Tibial artery (tissue), 4 donors: ENCODE data around the gene CD47.

Source experiments
- DNase-seq, 2 donors: peaks; one replicate each; pipeline ENCODE4 v3.0.0-alpha.2; 2019
- H3K27ac ChIP-seq, 2 donors: fragments of 200-600 bp; sonication (generic) in 1 of 2; 1 replicate in 1 of 2; 2 replicates in 1 of 2; pipeline ENCODE4 v1.5.1; 2018 to 2019; ENCODE audit warnings: mild to moderate bottlenecking in 1 of 2
- H3K27me3 ChIP-seq, 2 donors: fragments of 200-600 bp; sonication (generic) in 1 of 2; one replicate each; pipeline versions ENCODE4 v1.5.1 to v1.6.0; 2016 to 2019
- H3K36me3 ChIP-seq, 3 donors: fragments of 200-600 bp; sonication (generic) in 2 of 3; one replicate each; pipeline ENCODE4 v1.5.1; 2016 to 2019; ENCODE audit warnings: mild to moderate bottlenecking in 2 of 3
- H3K4me1 ChIP-seq, 4 donors: fragments of 200-600 bp; sonication (generic) in 2 of 4; 1 replicate in 3 of 4; 2 replicates in 1 of 4; pipeline ENCODE4 v1.5.1; 2016 to 2019
- H3K4me3 ChIP-seq, 2 donors: fragments of 200-600 bp; sonication (generic) in 1 of 2; 1 replicate in 1 of 2; 2 replicates in 1 of 2; pipeline ENCODE4 v1.5.1; 2018 to 2019; ENCODE audit warnings: mild to moderate bottlenecking in 2 of 2
- H3K9me3 ChIP-seq, 3 donors: fragments of 200-600 bp; sonication (generic) in 1 of 3; one replicate each; pipeline ENCODE4 v1.5.1; 2016 to 2019
- CTCF ChIP-seq, 2 experiments: fragments of 200-600 bp in 1 of 2; fragments of 450-650 bp in 1 of 2; IDR thresholded peaks; one replicate each; pipeline ENCODE4 v1.5.1; 2017 to 2019; ENCODE audit warnings: antibody characterized with exemption in 2 of 2, mild to moderate bottlenecking in 1 of 2, moderate library complexity in 1 of 2
- intact Hi-C: fragments of 100-400 bp; cut with DNase I; formaldehyde crosslinking; loops from one replicate; pipeline ENCODE4 v1.15.0; 2023; ENCODE audit warnings: low total_unique reads

The CD47 gene

GRCh38 chr3:108024146-108024850 lies 66.5 kb downstream of the CD47 start:
- no peaks in the 10 kb centered on the region for H3K9me3 ChIP-seq
- H3K27me3 ChIP-seq = no peaks in the 10 kb centered on the region
- DNase-seq = no peak
- no peak for TF ChIP-seq CTCF (IDR thresholded peaks at IDR 0.05)
- intact Hi-C loops = no loop called here
- H3K27ac ChIP-seq = no peak overlapping the region
- no peaks in the 10 kb centered on the region for H3K36me3 ChIP-seq
- H3K4me1 ChIP-seq = no peaks in the 10 kb centered on the region
- H3K4me3 ChIP-seq = no peak overlapping the region

GRCh38 chr3:108022256-108023150 lies 68.3 kb downstream of the CD47 start:
- intact Hi-C loops = no loop called here
- DNase-seq = no peak
- no peak overlapping the region for H3K27ac ChIP-seq
- no peaks in the 10 kb centered on the region for H3K9me3 ChIP-seq
- H3K27me3 ChIP-seq = no peaks in the 10 kb centered on the region
- no peaks in the 10 kb centered on the region for H3K4me1 ChIP-seq
- no peak for TF ChIP-seq CTCF (IDR thresholded peaks at IDR 0.05)
- no peaks in the 10 kb centered on the region for H3K36me3 ChIP-seq
- H3K4me3 ChIP-seq = no peak overlapping the region

GRCh38 chr3:108021533-108021932 lies 69.3 kb downstream of the CD47 start:
- no peaks in the 10 kb centered on the region for H3K9me3 ChIP-seq
- H3K27me3 ChIP-seq = no peaks in the 10 kb centered on the region
- H3K4me1 ChIP-seq = no peaks in the 10 kb centered on the region
- intact Hi-C loops = no loop called here
- no peak overlapping the region for H3K27ac ChIP-seq
- DNase-seq = no peak
- no peaks in the 10 kb centered on the region for H3K36me3 ChIP-seq
- H3K4me3 ChIP-seq = no peak overlapping the region
- TF ChIP-seq CTCF (IDR thresholded peaks at IDR 0.05) = no peak

- Histone ChIP-seq H3K27me3 (no peaks in the 10 kb centered on the region), H3K4me3 (no peak overlapping the region), H3K4me1 (no peaks in the 10 kb centered on the region), H3K9me3 (no peaks in the 10 kb centered on the region), H3K27ac (no peak overlapping the region), H3K36me3 (no peaks in the 10 kb centered on the region)
- no peak for DNase-seq
- intact Hi-C loops = no loop called here
- TF ChIP-seq CTCF (IDR thresholded peaks at IDR 0.05) = no peak
Observed at GRCh38 chr3:108021131-108021530, 69.7 kb downstream of the CD47 start.

GRCh38 chr3:108018552-108018951 lies 72.3 kb downstream of the CD47 start:
- DNase-seq = no peak
- no peak for TF ChIP-seq CTCF (IDR thresholded peaks at IDR 0.05)
- no peaks in the 10 kb centered on the region for H3K4me1 ChIP-seq
- no peaks in the 10 kb centered on the region for H3K27me3 ChIP-seq
- no peaks in the 10 kb centered on the region for H3K36me3 ChIP-seq
- intact Hi-C loops = no loop called here
- no peaks in the 10 kb centered on the region for H3K9me3 ChIP-seq
- H3K27ac ChIP-seq = no peak overlapping the region
- no peak overlapping the region for H3K4me3 ChIP-seq
